ENCODE measurements around the gene MLH1.

Gene MLH1

DNA sequence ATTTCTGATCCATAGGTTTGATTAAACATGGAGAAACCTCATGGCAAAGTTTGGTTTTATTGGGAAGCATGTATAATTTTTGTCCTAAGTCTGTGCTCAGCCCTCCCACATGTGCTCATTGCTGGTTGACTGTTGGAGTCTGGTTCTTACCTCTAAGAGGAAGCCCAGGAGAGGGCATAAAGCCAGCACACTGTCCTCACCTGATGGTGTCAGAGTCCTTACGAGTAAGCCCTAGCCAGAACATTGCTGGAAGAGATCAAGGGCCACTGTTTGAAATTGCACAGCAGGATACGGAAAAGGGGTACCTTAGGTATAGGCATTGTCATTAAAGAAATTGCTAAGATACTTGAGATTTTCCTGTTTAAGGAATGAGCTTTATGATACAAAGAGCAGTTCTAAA, 21.3 kb downstream of the MLH1 start:
- TF ChIP-seq ZNF274 (IDR thresholded peaks at IDR 0.05; ENCODE audit: low read depth, low read length): no peak
- H3K4me3 ChIP-seq (ENCODE audit: low read length): no peak overlapping the region

- no peak overlapping the region for H3K4me3 ChIP-seq (ENCODE audit: low read length)
- no peak for TF ChIP-seq ZNF274 (IDR thresholded peaks at IDR 0.05; ENCODE audit: low read depth, low read length)
Observed at GRCh38 chr3:37015642-37016041, 22.3 kb downstream of the MLH1 start.

GRCh38 chr3:37016903-37017302, 23.6 kb downstream of the MLH1 start:
- TF ChIP-seq ZNF274 (IDR thresholded peaks at IDR 0.05; ENCODE audit: low read depth, low read length): no peak
- no peak overlapping the region for H3K4me3 ChIP-seq (ENCODE audit: low read length)

GRCh38 chr3:37017683-37018082, 24.4 kb downstream of the MLH1 start:
- no peak overlapping the region for H3K4me3 ChIP-seq (ENCODE audit: low read length)
- no peak for TF ChIP-seq ZNF274 (IDR thresholded peaks at IDR 0.05; ENCODE audit: low read depth, low read length)

GRCh38 chr3:37024092-37024491, 30.8 kb downstream of the MLH1 start:
- no peak for TF ChIP-seq ZNF274 (IDR thresholded peaks at IDR 0.05; ENCODE audit: low read depth, low read length)

DNA sequence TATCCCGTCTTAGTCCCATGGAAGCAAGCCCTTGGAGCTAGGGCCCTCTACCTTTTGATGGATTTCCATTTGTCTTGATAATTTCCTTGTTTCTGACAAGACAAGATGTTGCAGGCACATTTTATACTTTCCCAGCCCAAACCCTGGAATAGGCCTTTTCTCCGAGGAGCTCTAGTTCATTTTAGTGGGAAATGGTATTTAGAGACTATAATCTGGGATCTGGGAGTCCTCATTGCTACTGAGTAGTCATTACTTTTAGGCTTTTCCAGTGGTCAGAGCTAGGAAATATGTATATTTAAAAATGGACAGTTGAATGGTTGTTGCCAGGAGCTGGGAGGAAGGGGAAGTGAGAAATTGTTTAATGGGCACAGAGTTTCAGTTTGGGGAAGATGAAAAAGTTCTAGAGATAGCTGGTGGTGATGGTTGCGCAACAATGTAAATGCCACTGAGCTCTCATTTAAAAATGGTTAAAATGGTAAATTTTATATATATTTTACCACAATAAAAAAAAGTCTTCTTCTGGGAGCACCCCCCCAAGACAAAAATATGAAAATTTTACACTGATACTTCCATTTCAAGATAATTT, 31.6 kb downstream of the MLH1 start:
- no peak for TF ChIP-seq ZNF274 (IDR thresholded peaks at IDR 0.05; ENCODE audit: low read depth, low read length)
- no peak overlapping the region for H3K4me3 ChIP-seq (ENCODE audit: low read length)

More at GRCh38 chr3:37024092-37024491, 30.8 kb downstream of the MLH1 start:
- H3K4me3 ChIP-seq (ENCODE audit: low read length): no peak overlapping the region

- no peak for TF ChIP-seq ZNF274 (IDR thresholded peaks at IDR 0.05; ENCODE audit: low read depth, low read length)
- H3K4me3 ChIP-seq (ENCODE audit: low read length): no peak overlapping the region
Observed at GRCh38 chr3:37025561-37026335, 32.4 kb downstream of the MLH1 start.

GRCh38 chr3:37026851-37027250, 33.5 kb downstream of the MLH1 start:
- no peak overlapping the region for H3K4me3 ChIP-seq (ENCODE audit: low read length)
- TF ChIP-seq ZNF274 (IDR thresholded peaks at IDR 0.05; ENCODE audit: low read depth, low read length): no peak

DNA sequence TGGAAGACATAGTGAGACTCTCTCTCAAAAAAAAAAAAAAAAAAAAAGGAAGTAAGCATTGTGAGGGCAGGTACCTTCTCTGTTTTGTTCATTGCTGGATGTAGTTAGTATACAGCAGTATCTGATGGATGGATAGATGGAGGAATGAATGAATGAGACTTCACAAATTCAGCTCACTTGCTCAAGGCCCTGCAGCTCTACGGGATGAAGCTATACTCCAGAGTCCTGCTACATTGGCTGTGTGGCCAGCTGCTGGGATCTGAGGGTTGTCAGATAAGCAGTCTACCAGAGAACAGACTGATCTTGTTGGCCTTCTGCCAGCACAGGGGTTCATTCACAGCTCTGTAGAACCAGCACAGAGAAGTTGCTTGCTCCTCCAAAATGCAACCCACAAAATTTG, 35.0 kb downstream of the MLH1 start:
- no peak overlapping the region for H3K4me3 ChIP-seq (ENCODE audit: low read length)
- TF ChIP-seq ZNF274 (IDR thresholded peaks at IDR 0.05; ENCODE audit: low read depth, low read length): no peak

GRCh38 chr3:37029111-37029510, 35.8 kb downstream of the MLH1 start:
- no peak overlapping the region for H3K4me3 ChIP-seq (ENCODE audit: low read length)
- TF ChIP-seq ZNF274 (IDR thresholded peaks at IDR 0.05; ENCODE audit: low read depth, low read length): no peak

- TF ChIP-seq ZNF274 (IDR thresholded peaks at IDR 0.05; ENCODE audit: low read depth, low read length): no peak
Observed at GRCh38 chr3:37029516-37030163, 36.3 kb downstream of the MLH1 start.

DNA sequence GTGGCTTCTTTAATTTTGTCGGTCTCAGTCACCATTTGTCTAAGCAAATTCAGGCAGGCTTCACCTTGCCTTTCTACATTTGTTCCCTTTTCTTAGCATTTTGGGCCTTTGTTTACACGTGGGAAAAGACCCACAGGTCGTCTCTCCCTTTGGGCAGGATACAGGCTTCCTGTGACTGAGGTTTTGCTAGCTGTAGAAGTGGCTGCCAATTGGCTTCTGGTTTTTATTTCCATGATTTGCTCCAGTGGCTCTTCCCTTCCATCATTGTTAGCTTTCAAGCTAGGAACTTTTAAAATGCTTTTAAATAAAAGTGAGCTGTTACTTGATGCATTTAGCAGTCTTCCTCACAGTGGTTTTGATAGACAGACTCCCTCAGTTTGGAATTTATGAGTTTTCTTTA, 37.3 kb downstream of the MLH1 start:
- TF ChIP-seq ZNF274 (IDR thresholded peaks at IDR 0.05; ENCODE audit: low read depth, low read length): no peak
- no peak overlapping the region for H3K4me3 ChIP-seq (ENCODE audit: low read length)

More at GRCh38 chr3:37029516-37030163, 36.3 kb downstream of the MLH1 start:
- H3K4me3 ChIP-seq (ENCODE audit: low read length): no peak overlapping the region

DNA sequence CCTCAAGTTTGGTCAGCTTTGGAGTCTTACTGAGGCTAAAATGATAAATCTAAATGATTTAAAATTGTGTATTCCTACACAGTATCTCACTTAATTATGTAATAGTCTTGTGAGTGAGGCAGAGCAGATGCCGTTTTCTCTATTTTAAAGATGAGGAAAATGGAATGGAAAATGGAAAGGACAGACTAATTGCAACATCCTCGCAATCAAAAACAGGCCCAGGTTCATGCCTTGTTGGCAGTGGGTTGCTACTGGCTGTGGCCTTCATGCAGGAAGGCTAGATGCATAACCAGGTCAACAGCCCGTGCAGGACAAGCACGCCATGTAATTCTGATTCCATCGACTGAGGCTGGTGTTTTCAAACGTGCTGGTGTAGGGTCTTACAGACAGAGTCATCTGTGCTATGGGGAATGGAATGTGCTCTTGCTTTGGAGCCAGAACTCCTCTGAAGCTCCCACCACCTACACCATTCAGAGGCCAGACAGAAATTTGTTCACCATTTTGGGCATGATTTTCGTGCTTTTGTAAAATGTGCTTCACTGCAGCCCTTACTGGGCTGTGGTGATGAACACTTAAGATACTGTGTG, 37.9 kb downstream of the MLH1 start:
- no peak overlapping the region for H3K4me3 ChIP-seq (ENCODE audit: low read length)
- TF ChIP-seq ZNF274 (IDR thresholded peaks at IDR 0.05; ENCODE audit: low read depth, low read length): no peak

- no peak for TF ChIP-seq ZNF274 (IDR thresholded peaks at IDR 0.05; ENCODE audit: low read depth, low read length)
Observed at GRCh38 chr3:37032961-37033360, 39.6 kb downstream of the MLH1 start.

GRCh38 chr3:37037352-37037751, 44.0 kb downstream of the MLH1 start:
- TF ChIP-seq ZNF274 (IDR thresholded peaks at IDR 0.05; ENCODE audit: low read depth, low read length): no peak

More at GRCh38 chr3:37032961-37033360, 39.6 kb downstream of the MLH1 start:
- H3K4me3 ChIP-seq (ENCODE audit: low read length): no peak overlapping the region

More at GRCh38 chr3:37037352-37037751, 44.0 kb downstream of the MLH1 start:
- H3K4me3 ChIP-seq (ENCODE audit: low read length): no peak overlapping the region

Measured in GM08714 (cell line).